Testis (tissue), 2 donors: ENCODE measurements around the gene CRB1.

Experiments
- CTCF ChIP-seq, 3 experiments: fragments of 450-650 bp in 2 of 3; fragments of 200-600 bp in 1 of 3; sonication (generic) in 1 of 3; IDR thresholded peaks; one replicate each; pipeline ENCODE4 v1.5.1; 2016 to 2019; ENCODE audit warnings: antibody characterized with exemption in 3 of 3, mild to moderate bottlenecking in 2 of 3, moderate library complexity in 1 of 3
- POLR2A ChIP-seq: fragments of 450-650 bp; IDR thresholded peaks from one replicate; pipeline ENCODE4 v1.6.1; 2017; ENCODE audit warnings: antibody characterized with exemption, mild to moderate bottlenecking, moderate library complexity

- TF ChIP-seq CTCF (IDR thresholded peaks at IDR 0.05) (no peak), POLR2A (no peak)
Observed at GRCh38 chr1:197307551-197307950, 39.5 kb downstream of the CRB1 start.
